Measurements from ENCODE around the gene COPG1. TPM values are rescaled to one million over a fixed set of nuclear protein-coding genes. Genes with fewer than 3 reads are reported as not detected.

Gene COPG1
- total and polyA plus RNA-seq, 2 of the 13 experiments (the other 11 are each of a cell fraction or from before 2014, with no cell fraction given): 98.6 to 166 TPM

- TF ChIP-seq REST (IDR thresholded peaks at IDR 0.05; ENCODE audit: borderline replicate concordance in 1 of 2, low read depth in 1 of 2, low read length in 2 of 2) (0 out of 4 replicates have a peak, but pooled peaks of 1 of the 2 experiments have one; percentile 71), ZFYVE20 (CRISPR knock-in tag; IDR thresholded peaks at IDR 0.05; ENCODE audit: borderline replicate concordance, low read depth) (no peak), ZNF124 (CRISPR knock-in tag; IDR thresholded peaks at IDR 0.05) (no peak), GATA4 (IDR thresholded peaks at IDR 0.05; ENCODE audit: borderline replicate concordance, low read depth) (peak; percentile 95; the same call in 1 of the 2 replicates), ZNF777 (CRISPR knock-in tag; IDR thresholded peaks at IDR 0.05) (no peak), NAIF1 (CRISPR knock-in tag; IDR thresholded peaks at IDR 0.05; ENCODE audit: borderline replicate concordance) (no peak), HNRNPK (IDR thresholded peaks at IDR 0.05; ENCODE audit: low read depth, low read length, poor library complexity, severe bottlenecking) (peak; percentile 22), ZNF263 (CRISPR knock-in tag; IDR thresholded peaks at IDR 0.05) (no peak), TSC22D2 (CRISPR knock-in tag; IDR thresholded peaks at IDR 0.05; ENCODE audit: borderline replicate concordance) (no peak), POLR2AphosphoS2 (IDR thresholded peaks at IDR 0.05; ENCODE audit: low read depth, low read length) (peak; percentile 82; the same call in 1 of the 2 replicates), MLXIP (CRISPR knock-in tag; IDR thresholded peaks at IDR 0.05; ENCODE audit: borderline replicate concordance) (no peak)
Measured at GRCh38 chr3:129315998-129316247, 66.5 kb downstream of the COPG1 start (continued).
